Loucy (cell line): Measurements from ENCODE around the gene NGEF.

ENCODE experiments used
- H2AFZ ChIP-seq: fragments of 200-600 bp; sonication (generic); 2 replicates; pipeline ENCODE4 v1.6.0; 2016; ENCODE audit warnings: antibody characterized with exemption, mild to moderate bottlenecking, low read length, moderate library complexity
- H3F3A ChIP-seq: fragments of 200-600 bp; 2 replicates; pipeline ENCODE4 v1.6.0; 2016; ENCODE audit warnings: antibody characterized with exemption, low read depth, mild to moderate bottlenecking
- H3K27me3 ChIP-seq: fragments of 200-600 bp; sonication (generic); 2 replicates; pipeline ENCODE4 v1.6.1; 2014; ENCODE audit warnings: low read length, mild to moderate bottlenecking; ENCODE audit not compliant: insufficient read depth, poor library complexity, severe bottlenecking
- H3K36me3 ChIP-seq: fragments of 200-600 bp; sonication (generic); 2 replicates; pipeline ENCODE4 v1.6.1; 2016; ENCODE audit warnings: low read length; ENCODE audit not compliant: insufficient read depth
- H3K4me1 ChIP-seq: fragments of 200-600 bp; sonication (generic); 2 replicates; pipeline ENCODE4 v1.5.1; 2014; ENCODE audit warnings: low read length, mild to moderate bottlenecking; ENCODE audit not compliant: insufficient read depth, poor library complexity, severe bottlenecking
- H3K4me2 ChIP-seq: fragments of 200-600 bp; sonication (generic); 2 replicates; pipeline ENCODE4 v1.6.0; 2014; ENCODE audit warnings: antibody characterized with exemption, low read length, low read depth, mild to moderate bottlenecking; ENCODE audit not compliant: poor library complexity, severe bottlenecking
- H3K4me3 ChIP-seq: fragments of 200-600 bp; sonication (generic); 2 replicates; pipeline ENCODE4 v1.5.1; 2014; ENCODE audit warnings: low read length, mild to moderate bottlenecking, mixed read lengths; ENCODE audit not compliant: poor library complexity, severe bottlenecking
- H3K79me2 ChIP-seq: fragments of 200-600 bp; sonication (generic); 2 replicates; pipeline ENCODE4 v1.6.1; 2014; ENCODE audit warnings: low read length; ENCODE audit not compliant: insufficient read depth
- H3K9ac ChIP-seq: fragments of 200-600 bp; sonication (generic); 2 replicates; pipeline ENCODE4 v1.6.0; 2014; ENCODE audit warnings: mild to moderate bottlenecking, low read depth, low read length, moderate library complexity; ENCODE audit not compliant: poor library complexity, severe bottlenecking
- H3K9me2 ChIP-seq: fragments of 200-600 bp; sonication (generic); replicated peaks from 2 replicates; pipeline ENCODE4 v1.6.1; 2016; ENCODE audit warnings: low read depth, low read length, mixed read lengths
- H3K9me3 ChIP-seq: fragments of 200-600 bp; sonication (generic); 2 replicates; pipeline ENCODE4 v1.6.1; 2014; ENCODE audit warnings: mild to moderate bottlenecking, antibody characterized with exemption, low read length, low read depth; ENCODE audit not compliant: insufficient read depth
- H4K20me1 ChIP-seq: fragments of 200-600 bp; sonication (generic); 2 replicates; pipeline ENCODE4 v1.6.0; 2014; ENCODE audit warnings: antibody characterized with exemption, low read length, mild to moderate bottlenecking; ENCODE audit not compliant: insufficient read depth, poor library complexity, severe bottlenecking
- EZH2phosphoT487 ChIP-seq: fragments of 200-600 bp; IDR thresholded peaks from 2 replicates; pipeline ENCODE4 v1.6.1; 2018; ENCODE audit warnings: antibody characterized with exemption, mild to moderate bottlenecking, moderate library complexity, borderline replicate concordance
- TF ChIP-seq, protein P1 (sequence below): fragments of 200-600 bp; sonication (generic); conservative IDR thresholded peaks from 2 replicates; pipeline ENCODE4 v1.5.1; 2014; ENCODE audit warnings: mild to moderate bottlenecking, antibody characterized with exemption, low read length

Gene NGEF

DNA sequence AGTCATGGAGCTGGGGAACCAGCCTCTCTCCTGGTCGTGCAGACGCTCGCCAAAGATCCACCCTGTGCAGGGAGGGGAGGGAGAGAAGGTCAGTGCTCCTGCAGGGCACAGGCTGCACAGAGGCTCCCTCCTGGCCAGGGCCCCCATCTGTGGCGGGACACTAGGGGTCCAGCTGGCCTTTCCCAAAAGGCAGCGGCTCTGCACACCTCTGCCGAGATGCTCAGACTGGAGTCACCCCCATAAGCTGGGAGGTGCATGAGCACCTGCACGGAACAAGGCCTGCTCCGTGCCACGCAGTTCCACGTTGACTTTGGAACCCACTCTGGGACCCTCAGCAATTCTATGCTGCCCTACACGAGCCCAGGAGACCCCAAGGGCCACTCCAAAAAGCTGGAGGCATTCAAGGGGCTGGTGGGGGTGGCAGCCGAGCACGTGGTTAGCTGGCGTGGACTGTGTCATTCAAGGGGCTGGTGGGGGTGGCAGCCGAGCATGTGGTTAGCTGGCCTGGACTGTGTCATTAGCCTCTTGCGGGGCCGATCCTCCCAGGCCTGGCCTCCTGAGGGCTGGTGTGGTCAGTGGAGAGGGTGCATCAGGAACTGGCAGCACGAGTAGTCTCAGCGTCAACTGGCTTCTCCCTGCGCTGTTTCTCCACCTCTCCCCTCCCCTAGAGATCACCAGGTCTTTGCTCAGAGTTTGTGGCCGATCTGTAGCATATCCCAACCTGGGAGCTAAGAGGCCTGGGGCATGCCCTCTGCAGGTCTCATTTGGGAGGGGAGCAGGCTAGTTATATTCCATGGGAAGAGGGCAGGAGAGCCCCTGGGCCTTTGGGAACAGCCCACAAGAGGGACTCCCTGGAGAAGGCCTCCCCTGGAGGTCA is 133.2 kb downstream of the NGEF start:
- Histone ChIP-seq H2AFZ (no peak overlapping the region), H3F3A (no peaks in the 10 kb centered on the region), H3K9ac (no peak overlapping the region), H3K4me1 (no peaks in the 10 kb centered on the region), H3K4me3 (no peak overlapping the region), H3K36me3 (no peaks in the 10 kb centered on the region), H3K9me2 (no peaks in the 10 kb centered on the region), H3K4me2 (no peak overlapping the region), H4K20me1 (no peaks in the 10 kb centered on the region), H3K27me3 (no peaks in the 10 kb centered on the region), H3K9me3 (no peaks in the 10 kb centered on the region), H3K79me2 (no peaks in the 10 kb centered on the region)
- TF ChIP-seq, protein P1, sequence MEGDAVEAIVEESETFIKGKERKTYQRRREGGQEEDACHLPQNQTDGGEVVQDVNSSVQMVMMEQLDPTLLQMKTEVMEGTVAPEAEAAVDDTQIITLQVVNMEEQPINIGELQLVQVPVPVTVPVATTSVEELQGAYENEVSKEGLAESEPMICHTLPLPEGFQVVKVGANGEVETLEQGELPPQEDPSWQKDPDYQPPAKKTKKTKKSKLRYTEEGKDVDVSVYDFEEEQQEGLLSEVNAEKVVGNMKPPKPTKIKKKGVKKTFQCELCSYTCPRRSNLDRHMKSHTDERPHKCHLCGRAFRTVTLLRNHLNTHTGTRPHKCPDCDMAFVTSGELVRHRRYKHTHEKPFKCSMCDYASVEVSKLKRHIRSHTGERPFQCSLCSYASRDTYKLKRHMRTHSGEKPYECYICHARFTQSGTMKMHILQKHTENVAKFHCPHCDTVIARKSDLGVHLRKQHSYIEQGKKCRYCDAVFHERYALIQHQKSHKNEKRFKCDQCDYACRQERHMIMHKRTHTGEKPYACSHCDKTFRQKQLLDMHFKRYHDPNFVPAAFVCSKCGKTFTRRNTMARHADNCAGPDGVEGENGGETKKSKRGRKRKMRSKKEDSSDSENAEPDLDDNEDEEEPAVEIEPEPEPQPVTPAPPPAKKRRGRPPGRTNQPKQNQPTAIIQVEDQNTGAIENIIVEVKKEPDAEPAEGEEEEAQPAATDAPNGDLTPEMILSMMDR: no peak
- no peak for TF ChIP-seq EZH2phosphoT487

- Histone ChIP-seq H3K9me2 (no peaks in the 10 kb centered on the region), H4K20me1 (no peaks in the 10 kb centered on the region), H3K36me3 (no peaks in the 10 kb centered on the region), H2AFZ (no peak overlapping the region), H3F3A (no peaks in the 10 kb centered on the region), H3K9ac (no peak overlapping the region), H3K4me1 (no peaks in the 10 kb centered on the region), H3K27me3 (no peaks in the 10 kb centered on the region), H3K4me3 (no peak overlapping the region), H3K79me2 (no peaks in the 10 kb centered on the region), H3K9me3 (no peaks in the 10 kb centered on the region), H3K4me2 (no peak overlapping the region)
- TF ChIP-seq, protein P1: no peak
- TF ChIP-seq EZH2phosphoT487: no peak
These were observed 134.0 kb downstream of the NGEF start for GRCh38 chr2:232878855-232879617.

DNA sequence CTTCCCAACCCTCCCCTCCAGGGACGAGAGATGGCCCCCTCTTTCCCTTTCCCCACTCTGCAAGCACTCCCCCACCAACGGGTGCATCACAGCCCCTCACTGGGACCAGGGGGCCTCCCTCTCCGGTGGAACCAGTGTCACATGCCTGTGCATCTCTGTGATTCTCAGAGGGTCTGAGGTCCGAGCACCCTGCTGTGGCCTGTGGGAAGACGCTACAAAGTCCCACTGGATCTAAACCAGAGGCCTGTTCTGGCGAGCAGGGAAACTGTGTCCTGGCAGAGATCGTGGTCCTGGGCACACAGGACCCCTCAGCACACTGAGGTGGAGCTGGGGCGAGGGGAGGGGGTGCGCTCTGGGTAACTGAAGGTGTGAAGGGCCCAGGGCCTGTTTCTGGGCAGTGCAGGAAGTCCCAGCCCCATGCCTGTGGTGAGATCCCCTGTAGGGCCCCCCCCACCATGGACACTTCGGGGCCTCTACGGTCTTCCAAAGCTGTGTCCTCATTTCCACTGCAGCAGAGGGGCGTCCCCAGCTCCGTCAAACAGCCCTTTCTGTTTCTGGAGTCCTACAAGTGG is 135.0 kb downstream of the NGEF start:
- H3K4me3 ChIP-seq: no peak overlapping the region
- no peaks in the 10 kb centered on the region for H3F3A ChIP-seq
- H3K79me2 ChIP-seq: no peaks in the 10 kb centered on the region
- H3K4me1 ChIP-seq: no peaks in the 10 kb centered on the region
- H3K36me3 ChIP-seq: no peaks in the 10 kb centered on the region
- TF ChIP-seq EZH2phosphoT487: no peak
- TF ChIP-seq, protein P1: no peak
- no peak overlapping the region for H3K4me2 ChIP-seq
- no peaks in the 10 kb centered on the region for H4K20me1 ChIP-seq
- no peak overlapping the region for H3K9ac ChIP-seq
- H3K9me2 ChIP-seq: no peaks in the 10 kb centered on the region
- H3K9me3 ChIP-seq: no peaks in the 10 kb centered on the region
- no peaks in the 10 kb centered on the region for H3K27me3 ChIP-seq
- no peak overlapping the region for H2AFZ ChIP-seq
